Inflammatory macrophage treated with lipopolysaccharide for 4 hours (primary cell): ENCODE measurements around the gene AUNIP.
A peak's percentile ranks its signal among the peaks of the same experiment; 100 is the strongest.

Experiments
- DNase-seq: peaks from one replicate; pipeline ENCODE4 v3.0.0-alpha.2; 2020

Gene AUNIP

GRCh38 chr1:25807480-25808390, 51.5 kb downstream of the AUNIP start:
- DNase-seq = peak; percentile 43

- no peak for DNase-seq
Observed at GRCh38 chr1:25806418-25806817, 52.8 kb downstream of the AUNIP start.

GRCh38 chr1:25805863-25806225, 53.4 kb downstream of the AUNIP start:
- no peak for DNase-seq

- DNase-seq = no peak
Observed at GRCh38 chr1:25804964-25805862, 54.0 kb downstream of the AUNIP start.

GRCh38 chr1:25804244-25804963, 54.9 kb downstream of the AUNIP start:
- peak; percentile 89 for DNase-seq

DNA sequence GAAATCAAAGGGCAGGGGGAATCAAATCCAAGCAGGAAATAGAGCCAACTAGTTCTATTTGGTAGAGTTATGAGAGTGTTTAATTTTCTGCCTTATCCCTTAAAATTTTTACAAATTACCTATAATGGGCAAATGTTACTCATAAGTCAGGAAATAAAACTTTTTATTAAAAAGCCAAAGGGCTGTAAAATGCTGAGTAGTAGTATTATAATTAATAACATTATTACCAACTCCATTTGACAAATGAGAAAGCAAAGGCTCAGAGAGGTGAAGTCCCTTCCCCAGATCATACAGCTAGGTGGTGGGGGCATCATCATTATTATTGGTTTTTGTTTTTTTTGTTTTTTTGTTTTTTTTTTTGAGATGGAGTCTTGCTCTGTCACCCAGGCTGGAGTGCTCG, 55.9 kb downstream of the AUNIP start:
- DNase-seq = no peak

DNA sequence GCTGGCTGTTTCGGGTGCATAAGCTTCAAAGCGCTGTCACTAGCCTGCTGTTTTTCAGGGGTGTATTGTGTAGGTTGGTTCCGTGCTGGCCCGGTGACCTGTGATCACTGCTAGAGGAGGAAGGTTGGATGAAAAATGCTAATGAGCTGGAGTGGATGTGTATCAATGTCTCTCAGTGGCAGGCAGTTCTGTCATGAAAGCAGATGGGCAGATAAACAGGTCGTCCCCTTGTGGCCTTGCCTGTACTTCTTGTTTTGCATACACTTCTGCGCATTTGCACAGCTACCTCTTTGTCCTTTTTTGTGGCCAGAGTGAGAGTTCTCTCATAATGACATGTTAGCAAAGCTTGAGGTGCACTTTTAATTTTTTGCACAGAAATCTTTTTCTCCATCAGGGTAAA, 56.3 kb downstream of the AUNIP start:
- DNase-seq = peak; percentile 30

DNA sequence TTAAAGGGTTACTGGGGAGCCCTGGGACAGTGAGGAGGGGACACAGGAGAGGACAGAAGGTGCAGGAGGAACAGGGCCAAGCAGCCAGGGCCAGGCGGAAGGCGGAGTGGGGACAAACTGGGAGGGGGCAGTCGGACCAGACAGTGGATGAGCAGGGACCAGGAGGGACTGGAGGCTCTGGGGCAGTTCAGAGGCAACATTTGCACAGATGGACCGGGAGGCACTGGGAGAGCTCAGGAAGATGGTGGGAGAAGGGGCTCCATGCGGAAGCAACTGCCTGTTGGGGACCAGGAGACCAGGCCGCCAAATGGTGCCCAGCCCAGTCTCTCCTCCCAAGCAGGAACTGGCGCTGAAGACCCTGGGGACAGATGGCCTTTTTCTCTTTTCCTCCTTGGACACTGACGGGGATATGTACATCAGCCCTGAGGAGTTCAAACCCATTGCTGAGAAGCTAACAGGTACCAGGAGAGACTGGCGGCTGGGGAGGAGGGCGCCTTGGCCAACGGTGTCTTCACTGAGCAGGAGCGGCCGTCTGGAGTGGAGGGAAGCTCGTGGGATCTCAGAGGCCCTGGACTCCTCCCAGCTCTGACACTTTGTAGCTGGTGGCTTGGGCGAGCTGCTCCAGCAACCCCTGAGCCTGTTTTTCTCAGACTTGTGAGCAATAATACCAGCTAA, 58.4 kb downstream of the AUNIP start:
- DNase-seq = peak; percentile 10

- peak; percentile 31 for DNase-seq
Observed at GRCh38 chr1:25799935-25800702, 59.1 kb downstream of the AUNIP start, which contains the start of gene SELENON. SELENON (plus strand) TSS chr1:25800193; CDS start chr1:25800231, 38 bp downstream.

GRCh38 chr1:25799352-25799934, 59.8 kb downstream of the AUNIP start:
- no peak for DNase-seq

- no peak for DNase-seq
Observed at GRCh38 chr1:25798666-25799351, 60.4 kb downstream of the AUNIP start.

DNA sequence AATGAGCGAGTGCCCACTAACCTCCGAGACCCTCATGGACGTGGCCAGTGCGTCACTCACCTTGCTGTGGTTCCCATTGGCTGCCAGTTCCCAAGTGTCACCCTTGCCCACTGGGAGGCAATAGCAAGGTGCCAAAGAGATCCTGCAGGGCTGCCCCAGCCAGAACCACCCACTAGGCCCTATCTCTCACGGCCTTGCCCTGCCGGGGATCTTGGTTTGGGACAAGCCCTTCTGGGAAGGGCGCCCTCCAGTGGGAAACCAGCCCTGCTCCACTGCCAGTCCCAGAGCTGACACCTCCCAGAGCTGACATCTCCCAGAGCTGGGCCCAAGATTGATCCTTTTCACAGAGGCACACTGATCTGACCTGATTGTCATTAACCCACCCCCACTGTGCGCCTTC, 61.3 kb downstream of the AUNIP start:
- DNase-seq = peak; percentile 55

DNA sequence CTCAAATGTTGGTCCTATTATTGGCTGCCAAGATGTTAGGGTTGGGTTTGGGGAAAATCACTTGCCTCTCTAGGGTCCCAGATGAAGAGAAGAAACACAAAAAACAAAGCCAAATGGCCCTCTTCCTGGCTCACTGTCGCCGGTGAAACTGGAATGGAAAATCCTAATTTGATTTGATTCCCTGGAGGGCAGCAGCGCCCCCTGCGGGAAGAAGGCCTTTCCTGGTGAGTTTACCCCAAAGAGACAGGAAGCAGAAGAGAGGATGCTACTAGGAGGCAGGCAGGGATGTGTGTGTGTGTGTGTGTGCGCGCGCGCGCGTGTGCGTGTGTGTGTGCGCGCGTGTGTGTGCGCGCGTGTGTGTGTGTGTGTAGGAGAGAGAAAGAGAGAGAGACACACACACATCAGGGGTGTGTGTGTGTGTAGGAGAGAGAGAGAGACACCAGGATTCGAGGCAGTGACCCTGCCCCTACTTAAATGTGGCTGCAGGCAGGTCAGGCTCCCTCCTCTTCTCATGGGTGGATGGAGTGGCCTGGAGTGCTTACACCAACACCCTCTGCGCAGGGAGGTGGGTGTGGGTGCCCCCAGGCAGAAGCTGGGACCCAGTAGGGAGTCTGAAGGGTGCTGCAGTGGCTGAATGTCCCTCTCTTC, 62.3 kb downstream of the AUNIP start:
- peak; percentile 71 for DNase-seq

DNA sequence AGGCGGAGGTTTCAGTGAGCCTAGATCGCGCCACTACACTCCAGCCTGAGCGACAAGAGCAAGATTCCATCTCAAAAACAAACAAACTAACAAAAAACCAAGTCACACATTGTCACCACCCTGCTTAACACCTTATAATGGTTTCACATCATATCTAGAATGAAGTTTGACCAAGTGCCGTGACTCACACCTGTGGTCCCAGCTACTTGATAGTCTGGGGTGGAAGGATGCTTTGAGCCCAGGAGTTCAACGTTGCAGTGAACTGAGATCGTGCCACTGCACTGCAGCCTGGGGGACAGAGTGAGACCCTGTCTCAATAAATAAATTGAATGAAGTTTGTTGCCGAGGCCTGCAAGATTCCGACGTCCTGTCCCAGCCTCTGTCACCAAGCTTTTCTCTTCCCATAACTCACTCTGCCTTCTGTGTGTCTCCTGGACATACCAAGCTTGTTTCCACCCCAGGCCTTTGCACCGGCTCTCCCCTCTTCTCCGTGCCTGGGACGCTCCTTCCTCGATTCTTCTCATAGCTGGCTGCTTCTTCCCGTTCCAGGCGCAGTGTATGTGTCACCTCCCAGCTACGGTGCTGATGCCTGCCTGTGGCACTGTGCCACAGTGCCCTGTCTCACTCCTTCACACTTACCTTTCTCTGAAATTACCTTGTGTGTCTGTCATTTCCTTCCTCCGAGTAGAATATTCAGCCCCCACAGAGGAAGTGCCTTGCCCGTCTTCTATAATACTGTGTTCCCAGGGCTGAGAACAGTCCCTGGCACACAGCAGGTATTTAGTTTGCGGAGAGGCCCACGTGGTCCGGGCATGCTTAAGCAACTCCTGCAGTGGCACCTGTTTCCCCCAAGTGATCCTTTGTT, 63.1 kb downstream of the AUNIP start:
- DNase-seq = no peak

- DNase-seq = no peak
Observed at GRCh38 chr1:25795211-25795610, 64.0 kb downstream of the AUNIP start.

GRCh38 chr1:25794325-25794724, 64.9 kb downstream of the AUNIP start:
- DNase-seq = no peak

- DNase-seq = no peak
Observed at GRCh38 chr1:25793585-25794170, 65.6 kb downstream of the AUNIP start.

- DNase-seq = no peak
Observed at GRCh38 chr1:25792115-25792514, 67.1 kb downstream of the AUNIP start.

- no peak for DNase-seq
Observed at GRCh38 chr1:25790472-25790871, 68.8 kb downstream of the AUNIP start.
